Measurements from ENCODE around the gene GMNN.

GMNN gene

DNA sequence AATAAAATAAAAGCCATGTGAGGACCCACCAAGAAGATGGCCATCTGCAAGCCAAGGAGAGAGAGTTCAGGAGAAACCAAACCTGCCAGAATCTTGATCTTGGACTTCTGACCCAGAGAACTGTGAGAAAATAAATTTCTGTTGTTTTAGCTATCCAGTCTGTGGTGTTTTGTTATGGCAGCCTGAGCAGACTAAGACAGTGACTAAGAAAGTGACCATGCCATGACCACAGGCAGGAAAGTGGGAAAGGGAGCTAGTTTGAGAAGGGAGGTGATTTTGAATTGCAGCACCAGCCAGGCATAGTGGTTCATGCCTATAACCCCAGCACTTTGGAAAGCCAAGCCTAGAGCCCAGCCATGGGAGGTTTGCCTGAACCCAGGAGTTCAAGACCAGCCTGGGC is 33.9 kb upstream of the GMNN start:
- Histone ChIP-seq H3K4me3 (ENCODE audit: severe bottlenecking) (no peak overlapping the region), H3K27me3 (ENCODE audit: insufficient read depth, poor library complexity, severe bottlenecking) (no peaks in the 10 kb centered on the region), H3K27ac (ENCODE audit: poor library complexity, severe bottlenecking) (no peak overlapping the region), H3K9me3 (ENCODE audit: severe bottlenecking) (no peaks in the 10 kb centered on the region), H3K36me3 (ENCODE audit: low read depth) (no peaks in the 10 kb centered on the region), H3K4me1 (ENCODE audit: insufficient read depth, poor library complexity, severe bottlenecking) (peaks cover 19% of the 10 kb centered on the region)
- TF ChIP-seq, protein P1, sequence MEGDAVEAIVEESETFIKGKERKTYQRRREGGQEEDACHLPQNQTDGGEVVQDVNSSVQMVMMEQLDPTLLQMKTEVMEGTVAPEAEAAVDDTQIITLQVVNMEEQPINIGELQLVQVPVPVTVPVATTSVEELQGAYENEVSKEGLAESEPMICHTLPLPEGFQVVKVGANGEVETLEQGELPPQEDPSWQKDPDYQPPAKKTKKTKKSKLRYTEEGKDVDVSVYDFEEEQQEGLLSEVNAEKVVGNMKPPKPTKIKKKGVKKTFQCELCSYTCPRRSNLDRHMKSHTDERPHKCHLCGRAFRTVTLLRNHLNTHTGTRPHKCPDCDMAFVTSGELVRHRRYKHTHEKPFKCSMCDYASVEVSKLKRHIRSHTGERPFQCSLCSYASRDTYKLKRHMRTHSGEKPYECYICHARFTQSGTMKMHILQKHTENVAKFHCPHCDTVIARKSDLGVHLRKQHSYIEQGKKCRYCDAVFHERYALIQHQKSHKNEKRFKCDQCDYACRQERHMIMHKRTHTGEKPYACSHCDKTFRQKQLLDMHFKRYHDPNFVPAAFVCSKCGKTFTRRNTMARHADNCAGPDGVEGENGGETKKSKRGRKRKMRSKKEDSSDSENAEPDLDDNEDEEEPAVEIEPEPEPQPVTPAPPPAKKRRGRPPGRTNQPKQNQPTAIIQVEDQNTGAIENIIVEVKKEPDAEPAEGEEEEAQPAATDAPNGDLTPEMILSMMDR (IDR thresholded peaks at IDR 0.05; ENCODE audit: poor library complexity, severe bottlenecking): no peak
- ATAC-seq (ENCODE audit: low read depth): no peak
- no peak for DNase-seq (ENCODE audit: low spot score)

DNA sequence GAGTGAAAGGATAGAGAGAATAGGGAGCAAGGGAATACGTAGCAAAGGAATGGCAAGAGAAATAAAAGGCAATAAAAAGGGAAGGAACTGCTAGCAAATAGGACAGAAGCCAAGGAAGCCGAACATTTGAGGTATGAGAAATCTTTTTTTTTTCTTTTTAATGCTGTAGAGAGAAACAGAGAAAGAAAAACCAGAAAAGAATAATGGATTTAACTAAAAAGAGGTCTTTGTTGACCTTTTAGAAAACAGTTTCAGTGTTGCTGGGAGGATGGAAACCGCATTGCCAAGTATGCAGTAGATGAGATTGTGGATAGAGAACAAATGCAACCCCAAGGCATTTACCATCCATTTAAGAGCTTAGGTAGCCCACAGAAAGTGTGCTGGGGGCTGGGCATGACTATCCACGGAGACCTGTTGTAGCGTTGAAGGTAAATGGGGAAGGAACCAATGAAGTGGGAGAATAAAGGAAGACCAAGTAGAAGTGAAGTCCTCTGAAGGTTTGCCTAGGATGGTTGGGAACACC is 32.5 kb upstream of the GMNN start:
- no peaks in the 10 kb centered on the region for H3K27me3 ChIP-seq (ENCODE audit: insufficient read depth, poor library complexity, severe bottlenecking)
- H3K4me1 ChIP-seq (ENCODE audit: insufficient read depth, poor library complexity, severe bottlenecking): peaks cover 19% of the 10 kb centered on the region
- no peak overlapping the region for H3K4me3 ChIP-seq (ENCODE audit: severe bottlenecking)
- TF ChIP-seq, protein P1 (IDR thresholded peaks at IDR 0.05; ENCODE audit: poor library complexity, severe bottlenecking): no peak
- H3K36me3 ChIP-seq (ENCODE audit: low read depth): no peaks in the 10 kb centered on the region
- H3K9me3 ChIP-seq (ENCODE audit: severe bottlenecking): no peaks in the 10 kb centered on the region
- H3K27ac ChIP-seq (ENCODE audit: poor library complexity, severe bottlenecking): peak overlapping the region; percentile 92
- ATAC-seq (ENCODE audit: low read depth): no peak
- no peak for DNase-seq (ENCODE audit: low spot score)

DNA sequence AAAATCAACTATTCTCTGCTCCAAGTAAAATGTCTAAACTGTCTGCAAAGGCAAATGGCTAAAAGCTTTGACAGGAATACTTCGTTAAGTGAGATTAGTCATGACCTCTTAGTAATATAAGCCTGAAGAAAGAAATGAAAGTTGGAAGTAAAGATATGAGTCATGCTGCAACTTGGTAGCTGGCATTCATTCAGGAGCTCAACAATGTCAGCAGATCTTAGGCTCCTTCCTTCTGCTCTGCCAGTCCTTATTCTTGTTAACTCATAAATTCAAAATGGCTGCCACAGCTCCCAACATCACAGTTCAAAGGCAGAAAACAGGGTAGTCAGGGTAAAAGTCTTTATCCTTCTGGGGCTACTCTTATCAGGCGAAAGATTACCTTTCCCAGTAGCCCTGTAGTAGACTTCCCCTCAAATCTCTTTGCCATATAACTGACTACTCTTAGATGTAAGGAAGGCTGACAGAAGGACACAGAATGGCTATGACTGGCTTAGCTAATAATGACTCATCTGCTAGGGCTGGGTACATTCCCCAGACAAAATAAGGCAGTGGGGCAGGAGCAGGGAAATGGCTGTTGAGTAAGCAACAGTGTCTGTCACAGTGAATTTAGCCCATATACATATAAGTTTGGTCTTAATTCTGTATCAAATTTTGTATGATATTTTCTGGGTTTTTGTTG is 31.3 kb upstream of the GMNN start:
- Histone ChIP-seq H3K27ac (ENCODE audit: poor library complexity, severe bottlenecking) (peak overlapping the region; percentile 92), H3K9me3 (ENCODE audit: severe bottlenecking) (no peaks in the 10 kb centered on the region), H3K27me3 (ENCODE audit: insufficient read depth, poor library complexity, severe bottlenecking) (no peaks in the 10 kb centered on the region), H3K4me3 (ENCODE audit: severe bottlenecking) (no peak overlapping the region), H3K4me1 (ENCODE audit: insufficient read depth, poor library complexity, severe bottlenecking) (peaks cover 19% of the 10 kb centered on the region), H3K36me3 (ENCODE audit: low read depth) (no peaks in the 10 kb centered on the region)
- DNase-seq (ENCODE audit: low spot score) (no peak), ATAC-seq (ENCODE audit: low read depth) (peak; percentile 95)
- TF ChIP-seq, protein P1 (IDR thresholded peaks at IDR 0.05; ENCODE audit: poor library complexity, severe bottlenecking): no peak

DNA sequence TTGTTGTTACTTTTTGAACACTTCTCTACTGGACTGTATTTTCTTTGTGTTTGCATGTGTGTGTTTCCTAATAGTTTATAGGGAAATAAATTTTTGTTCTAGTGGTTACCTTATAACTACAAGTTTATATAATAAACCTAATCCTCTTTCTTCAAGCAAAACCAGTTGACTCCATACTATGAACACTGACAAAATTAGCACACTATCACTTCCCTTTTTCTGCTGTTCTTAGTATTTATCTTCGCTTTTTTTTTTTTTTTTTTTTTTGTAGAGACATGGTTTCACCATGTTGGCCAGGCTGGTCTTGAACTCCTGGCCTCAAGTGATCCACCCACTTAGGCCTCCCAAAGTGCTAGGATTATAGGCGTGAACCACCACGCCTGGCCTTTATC is 30.8 kb upstream of the GMNN start:
- TF ChIP-seq, protein P1 (IDR thresholded peaks at IDR 0.05; ENCODE audit: poor library complexity, severe bottlenecking): no peak
- Histone ChIP-seq H3K9me3 (ENCODE audit: severe bottlenecking) (no peaks in the 10 kb centered on the region), H3K4me3 (ENCODE audit: severe bottlenecking) (no peak overlapping the region), H3K27ac (ENCODE audit: poor library complexity, severe bottlenecking) (peak overlapping the region; percentile 92), H3K27me3 (ENCODE audit: insufficient read depth, poor library complexity, severe bottlenecking) (no peaks in the 10 kb centered on the region), H3K4me1 (ENCODE audit: insufficient read depth, poor library complexity, severe bottlenecking) (peaks cover 19% of the 10 kb centered on the region), H3K36me3 (ENCODE audit: low read depth) (no peaks in the 10 kb centered on the region)
- no peak for DNase-seq (ENCODE audit: low spot score)
- no peak for ATAC-seq (ENCODE audit: low read depth)

DNA sequence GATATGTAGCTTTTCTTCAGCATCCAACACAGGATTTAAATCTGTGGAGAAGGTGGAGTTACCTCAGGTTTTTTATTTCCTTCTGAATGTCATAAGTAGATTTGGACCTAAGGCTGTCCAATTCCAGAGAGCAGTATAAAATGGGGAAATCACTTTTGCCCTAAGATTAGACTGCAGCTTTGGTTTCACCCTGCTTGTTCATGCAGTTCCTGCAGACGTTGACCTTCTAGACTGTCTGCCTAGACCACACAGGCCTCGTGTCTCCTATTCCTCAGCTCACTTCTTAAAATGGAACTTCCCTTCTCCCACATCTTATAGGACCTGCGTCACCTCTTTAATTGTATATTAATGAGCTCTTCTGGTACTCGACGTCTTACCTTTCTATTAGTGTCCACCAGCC is 29.8 kb upstream of the GMNN start:
- Histone ChIP-seq H3K36me3 (ENCODE audit: low read depth) (no peaks in the 10 kb centered on the region), H3K27me3 (ENCODE audit: insufficient read depth, poor library complexity, severe bottlenecking) (no peaks in the 10 kb centered on the region), H3K4me1 (ENCODE audit: insufficient read depth, poor library complexity, severe bottlenecking) (peaks cover 19% of the 10 kb centered on the region), H3K27ac (ENCODE audit: poor library complexity, severe bottlenecking) (no peak overlapping the region), H3K9me3 (ENCODE audit: severe bottlenecking) (no peaks in the 10 kb centered on the region), H3K4me3 (ENCODE audit: severe bottlenecking) (no peak overlapping the region)
- ATAC-seq (ENCODE audit: low read depth): no peak
- no peak for DNase-seq (ENCODE audit: low spot score)
- TF ChIP-seq, protein P1 (IDR thresholded peaks at IDR 0.05; ENCODE audit: poor library complexity, severe bottlenecking): no peak
